Bronchial epithelial cell (primary cell): ENCODE data around the gene DEAF1. TPM values are rescaled to one million over a fixed set of nuclear protein-coding genes. Genes with fewer than 3 reads are reported as not detected.
"Not testable (repeated sequence)": the region's sequence is repeated elsewhere in the genome, so short reads cannot be mapped to it uniquely, and the experiment has no call there.

Experiments used
- DNase-seq: peaks from one replicate; pipeline ENCODE4 v3.0.0-alpha.2; 2010; ENCODE audit warnings: low read depth
- FAIRE-seq: peaks from 2 replicates; lab custom pipeline; 2011; peaks lifted over from hg19 to GRCh38; lab: Jason Lieb, UNC
- H3K27me3 ChIP-seq: 2 replicates; pipeline ENCODE4 v1.5.1; 2011; ENCODE audit warnings: low read length; ENCODE audit not compliant: control insufficient read depth, insufficient read depth
- H3K36me3 ChIP-seq: 2 replicates; pipeline ENCODE4 v1.5.1; 2011; ENCODE audit warnings: low read length; ENCODE audit not compliant: control insufficient read depth, insufficient read depth
- H3K4me3 ChIP-seq: 2 replicates; pipeline ENCODE4 v1.5.1; 2011; ENCODE audit warnings: mild to moderate bottlenecking, low read depth, low read length, control low read depth
- total RNA-seq: library from RNA; depleted of rRNA; stranded (reverse); fragments of >200 nt; gene quantifications from 2 replicates; pipeline ENCODE4 v1.2.1, GENCODE V29; 2014
- TF ChIP-seq, protein P1 (sequence below): IDR thresholded peaks from 2 replicates; pipeline ENCODE4 v1.5.1; 2011; ENCODE audit warnings: mild to moderate bottlenecking, moderate library complexity, low read length, control low read depth, inconsistent platforms; ENCODE audit not compliant: insufficient read depth, severe bottlenecking

DEAF1 gene
- total RNA-seq, 1 donor from 2014 or later: 23.4 TPM

DNA sequence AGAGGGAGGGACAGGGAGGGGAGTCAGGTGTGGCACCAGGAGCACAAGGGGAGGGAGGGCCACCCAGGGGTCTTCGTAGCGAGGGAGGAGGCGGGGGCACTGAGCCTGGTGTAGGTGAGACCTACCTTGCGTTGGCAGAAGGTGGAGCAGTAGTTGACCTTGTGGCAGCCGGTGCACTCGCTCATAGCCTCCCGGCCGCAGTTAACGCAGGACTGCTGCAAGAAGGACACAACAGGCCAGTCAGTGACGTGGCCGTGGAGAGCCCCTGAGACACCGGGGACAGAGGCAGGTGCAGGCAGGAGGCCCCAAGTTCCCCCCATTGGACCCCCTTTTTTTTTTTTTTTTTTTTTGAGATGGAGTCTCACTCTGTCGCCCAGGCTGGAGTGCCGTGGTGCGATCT is 41.2 kb downstream of the DEAF1 start:
- Histone ChIP-seq H3K36me3 (peaks cover 8% of the 10 kb centered on the region), H3K27me3 (no peaks in the 10 kb centered on the region), H3K4me3 (no peak overlapping the region)
- TF ChIP-seq, protein P1, sequence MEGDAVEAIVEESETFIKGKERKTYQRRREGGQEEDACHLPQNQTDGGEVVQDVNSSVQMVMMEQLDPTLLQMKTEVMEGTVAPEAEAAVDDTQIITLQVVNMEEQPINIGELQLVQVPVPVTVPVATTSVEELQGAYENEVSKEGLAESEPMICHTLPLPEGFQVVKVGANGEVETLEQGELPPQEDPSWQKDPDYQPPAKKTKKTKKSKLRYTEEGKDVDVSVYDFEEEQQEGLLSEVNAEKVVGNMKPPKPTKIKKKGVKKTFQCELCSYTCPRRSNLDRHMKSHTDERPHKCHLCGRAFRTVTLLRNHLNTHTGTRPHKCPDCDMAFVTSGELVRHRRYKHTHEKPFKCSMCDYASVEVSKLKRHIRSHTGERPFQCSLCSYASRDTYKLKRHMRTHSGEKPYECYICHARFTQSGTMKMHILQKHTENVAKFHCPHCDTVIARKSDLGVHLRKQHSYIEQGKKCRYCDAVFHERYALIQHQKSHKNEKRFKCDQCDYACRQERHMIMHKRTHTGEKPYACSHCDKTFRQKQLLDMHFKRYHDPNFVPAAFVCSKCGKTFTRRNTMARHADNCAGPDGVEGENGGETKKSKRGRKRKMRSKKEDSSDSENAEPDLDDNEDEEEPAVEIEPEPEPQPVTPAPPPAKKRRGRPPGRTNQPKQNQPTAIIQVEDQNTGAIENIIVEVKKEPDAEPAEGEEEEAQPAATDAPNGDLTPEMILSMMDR: no peak
- FAIRE-seq (no peak), DNase-seq (no peak)

GRCh38 chr11:653136-653535 is 41.9 kb downstream of the DEAF1 start:
- not testable (repeated sequence) for H3K36me3 ChIP-seq, H3K4me3 ChIP-seq, FAIRE-seq, DNase-seq, H3K27me3 ChIP-seq

DNA sequence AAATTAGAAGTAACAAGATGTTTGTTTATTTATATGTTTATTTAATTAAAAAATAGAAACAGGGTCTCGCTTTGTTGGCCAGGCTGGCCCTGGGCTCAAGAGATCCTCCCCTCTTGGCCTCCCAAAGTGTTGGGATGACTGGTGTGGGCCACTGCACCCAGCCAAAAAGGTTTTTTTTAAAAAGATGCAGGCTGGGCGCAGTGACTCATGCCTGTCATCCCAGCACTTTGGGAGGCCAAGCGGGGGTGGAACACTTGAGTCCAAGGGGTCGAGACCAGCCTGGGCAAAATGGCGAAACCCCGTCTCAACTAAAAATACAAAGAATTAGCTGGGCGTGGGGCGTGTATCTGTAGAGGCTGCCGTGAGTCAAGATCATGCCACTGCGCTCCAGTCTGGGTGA is 44.5 kb downstream of the DEAF1 start:
- FAIRE-seq (no peak), DNase-seq (no peak)
- H3K36me3 ChIP-seq: peaks cover 4% of the 10 kb centered on the region
- TF ChIP-seq, protein P1: no peak
- no peak overlapping the region for H3K4me3 ChIP-seq
- H3K27me3 ChIP-seq: no peaks in the 10 kb centered on the region

DNA sequence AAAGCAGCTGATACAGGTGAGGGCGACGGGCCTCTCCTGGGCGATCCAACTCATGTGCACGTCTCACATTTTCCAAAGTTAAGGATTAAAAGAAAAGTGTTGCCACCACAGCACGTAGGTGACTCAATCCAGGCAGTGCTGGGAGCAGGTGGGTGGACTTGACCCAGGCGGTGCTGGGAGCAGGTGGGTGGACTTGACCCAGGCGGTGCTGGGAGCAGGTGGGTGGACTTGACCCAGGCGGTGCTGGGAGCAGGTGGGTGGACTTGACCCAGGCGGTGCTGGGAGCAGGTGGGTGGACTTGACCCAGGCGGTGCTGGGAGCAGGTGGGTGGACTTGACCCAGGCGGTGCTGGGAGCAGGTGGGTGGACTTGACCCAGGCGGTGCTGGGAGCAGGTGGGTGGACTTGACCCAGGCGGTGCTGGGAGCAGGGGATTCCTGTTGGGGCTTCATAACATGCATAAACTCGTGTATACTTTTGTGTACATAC is 47.3 kb downstream of the DEAF1 start:
- H3K36me3 ChIP-seq, DNase-seq, H3K4me3 ChIP-seq, H3K27me3 ChIP-seq, FAIRE-seq: not testable (repeated sequence)

- FAIRE-seq (no peak), DNase-seq (no peak)
- Histone ChIP-seq H3K27me3 (no peaks in the 10 kb centered on the region), H3K4me3 (no peak overlapping the region), H3K36me3 (peaks cover 6% of the 10 kb centered on the region)
- TF ChIP-seq, protein P1: no peak
These were observed 48.8 kb downstream of the DEAF1 start for GRCh38 chr11:646214-646613.

DNA sequence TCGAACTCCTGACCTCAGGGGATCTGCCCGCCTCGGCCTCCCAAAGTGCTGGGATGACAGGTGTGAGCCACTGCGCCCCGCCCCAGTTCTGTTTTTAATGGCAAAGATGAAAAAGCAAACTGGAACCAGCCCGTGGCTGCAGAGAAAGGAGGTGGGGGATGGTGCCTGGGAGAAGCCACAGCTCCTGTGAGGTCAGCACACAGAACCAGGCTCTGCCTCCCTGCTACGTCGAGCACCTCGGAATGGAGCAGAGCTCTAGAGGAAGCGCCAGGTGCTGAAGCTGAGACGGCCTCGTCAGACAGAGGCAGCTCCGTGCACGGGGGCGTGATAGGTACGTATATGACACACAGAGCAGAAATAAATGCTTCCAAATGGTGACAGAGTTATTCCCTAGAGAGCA is 49.5 kb downstream of the DEAF1 start:
- H3K36me3 ChIP-seq: peaks cover 6% of the 10 kb centered on the region
- FAIRE-seq: no peak
- DNase-seq: no peak
- TF ChIP-seq, protein P1: no peak
- no peak overlapping the region for H3K4me3 ChIP-seq
- no peaks in the 10 kb centered on the region for H3K27me3 ChIP-seq
